ENCODE measurements around the gene FBXW12. TPM values are rescaled to one million over a fixed set of nuclear protein-coding genes. Genes with fewer than 3 reads are reported as not detected.

The FBXW12 gene
- total and polyA plus RNA-seq, 2 of the 8 experiments (the other 6 are each of a cell fraction or from before 2014, with no cell fraction given), result 0.35 to 0.85 TPM

DNA sequence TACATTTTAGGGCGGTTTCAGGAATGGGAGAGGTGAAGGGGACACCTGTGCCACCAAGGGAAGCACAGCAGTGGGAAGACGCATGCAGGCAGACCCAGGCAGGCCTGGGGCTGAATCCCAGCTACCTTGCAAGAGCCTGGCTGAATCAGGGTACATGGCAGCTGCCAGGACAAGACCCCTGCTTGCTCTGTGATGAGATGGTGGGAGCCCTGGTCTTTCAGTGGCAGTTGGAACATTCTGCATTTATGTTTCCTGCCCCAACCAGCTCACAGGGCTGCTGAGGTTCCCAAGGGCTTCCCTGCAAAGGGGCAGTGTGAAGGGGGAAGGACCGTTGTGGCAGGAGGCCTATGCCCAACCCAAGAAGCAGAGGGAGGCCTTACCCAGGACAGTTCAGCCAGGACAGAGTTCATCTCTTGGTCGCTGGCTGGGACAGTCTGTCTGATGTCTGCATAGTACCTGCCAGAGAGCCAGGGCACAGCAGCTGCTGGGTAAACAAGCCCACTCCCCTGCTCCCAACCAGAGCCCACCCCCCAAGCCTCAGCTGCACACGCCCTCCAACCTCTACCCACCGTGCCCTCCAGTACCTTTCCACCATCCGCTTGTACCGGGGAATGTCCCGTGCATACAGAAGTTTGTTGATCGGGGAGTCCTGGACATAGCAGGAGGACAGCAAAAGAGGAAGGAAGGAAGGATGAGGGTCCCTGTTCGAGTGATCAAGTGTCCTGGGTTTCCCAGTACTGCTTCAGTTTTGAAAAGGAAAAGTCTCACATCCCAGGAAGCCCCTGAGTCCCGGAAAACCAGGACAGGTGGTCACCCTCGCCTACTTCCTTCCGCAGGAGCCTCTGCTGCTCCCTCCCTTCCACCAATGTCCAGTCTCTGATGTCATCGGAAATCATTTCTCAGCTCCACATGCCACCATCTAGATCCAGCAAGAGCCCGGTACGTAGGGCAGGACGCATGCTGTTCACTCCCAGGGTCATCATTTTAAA lies 34.7 kb downstream of the FBXW12 start:
- H4K5ac ChIP-seq (ENCODE audit: insufficient read length, low read depth, low read length), result no peak overlapping the region
- no peak overlapping the region for H3K14ac ChIP-seq (ENCODE audit: insufficient read length)
- no peak overlapping the region for H4K91ac ChIP-seq (replicated peaks; ENCODE audit: insufficient read length, low read length)
- H2BK12ac ChIP-seq (ENCODE audit: low read depth, low read length), result no peak overlapping the region
- WGBS, 2 experiments (ENCODE audit: extremely low coverage in 1 of 2, insufficient coverage in 1 of 2, insufficient read length in 1 of 2, insufficient replicate concordance in 2 of 2, low coverage in 1 of 2, low lambda C conversion rate in 2 of 2, missing lambda C conversion rate in 1 of 2), result 94% methylated on average over 17 of the region's 18 CpGs; no CpG with 5 or more reads in 1 of the 2 experiments
- no peaks in the 10 kb centered on the region for H3K79me1 ChIP-seq (ENCODE audit: low read depth, low read length)
- ChIA-PET CTCF (ENCODE audit: partially characterized antibody) (interaction anchor here (1.0 to 9.2 kb wide), 11 partner anchors 9 to 212 kb away, joined by 4 to 130 read pairs (median 10); no protein-coding TSS in a partner anchor), POLR2A (ENCODE audit: partially characterized antibody) (interaction anchor here (1.3 to 31.5 kb wide), 5 partner anchors 1 to 203 kb away, joined by 3 to 650 read pairs (median 6); partner anchors contain the start of genes PLXNB1 and UQCRC1)
- H3K56ac ChIP-seq (replicated peaks; ENCODE audit: insufficient read length, low read depth, low read length), result no peak overlapping the region
- H3K9ac ChIP-seq (replicated peaks in 1 of 4; ENCODE audit: extremely low read depth in 1 of 4, low read depth in 3 of 4, low read length in 3 of 4), result no peak overlapping the region
- H2AK5ac ChIP-seq (ENCODE audit: low read depth, low read length), result no peak overlapping the region
- H2BK5ac ChIP-seq (ENCODE audit: low read depth, low read length), result no peak overlapping the region
- H2BK20ac ChIP-seq (ENCODE audit: low read length), result no peak overlapping the region
- H3K27me3 ChIP-seq (replicated peaks in 1 of 4; ENCODE audit: control insufficient read depth in 3 of 4, extremely low read depth in 1 of 4, insufficient read depth in 3 of 4, low read length in 3 of 4), result no peaks in the 10 kb centered on the region
- H2BK15ac ChIP-seq (ENCODE audit: low read length), result no peak overlapping the region
- no peaks in the 10 kb centered on the region for H3K23me2 ChIP-seq (ENCODE audit: low read depth, low read length)
- no peak overlapping the region for H3K18ac ChIP-seq (ENCODE audit: extremely low read depth, low read length)
- H4K20me1 ChIP-seq (replicated peaks in 1 of 2; ENCODE audit: control insufficient read depth in 1 of 2, insufficient read depth in 2 of 2, low read length in 2 of 2), result peaks cover 3 to 26% of the 10 kb centered on the region in 2 experiments
- no peaks in the 10 kb centered on the region for H3K4me1 ChIP-seq (replicated peaks in 1 of 4; ENCODE audit: control insufficient read depth in 3 of 4, insufficient read depth in 4 of 4, low read length in 3 of 4)
- H2BK120ac ChIP-seq (replicated peaks; ENCODE audit: low read depth, low read length), result no peak overlapping the region
- peaks cover 51 to 80% (median 74%) of the 10 kb centered on the region in 4 experiments for H3K36me3 ChIP-seq (ENCODE audit: control insufficient read depth in 2 of 4, insufficient read depth in 4 of 4, low read length in 3 of 4)
- no peaks in the 10 kb centered on the region for H3K9me3 ChIP-seq (ENCODE audit: insufficient read depth in 2 of 2, low read depth in 1 of 2, low read length in 1 of 2)
- H3K79me2 ChIP-seq (ENCODE audit: control insufficient read depth in 1 of 2, insufficient read depth in 2 of 2, low read length in 2 of 2), result no peaks in the 10 kb centered on the region
- DNase-seq (ENCODE audit: low read depth in 1 of 2, low spot score in 2 of 2), result no peak
- H2AFZ ChIP-seq (ENCODE audit: low read length), result no peak overlapping the region
- no peak overlapping the region for H3K23ac ChIP-seq (ENCODE audit: insufficient read length)
- no peak overlapping the region; the same call in 1 of the 2 replicates for H3K27ac ChIP-seq (ENCODE audit: low read depth, low read length)
- H3K4me2 ChIP-seq (ENCODE audit: insufficient read depth in 1 of 2, low read depth in 2 of 2, low read length in 2 of 2), result no peak overlapping the region
- H3K4me3 ChIP-seq (ENCODE audit: extremely low read depth in 1 of 4, insufficient read depth in 2 of 4, low read depth in 3 of 4, low read length in 4 of 4), result no peak overlapping the region
- no peak overlapping the region for H3K4ac ChIP-seq (replicated peaks; ENCODE audit: insufficient read length, low read depth, low read length)
- no peak for FAIRE-seq
- no peak overlapping the region for H4K8ac ChIP-seq (ENCODE audit: extremely low read depth, insufficient read depth, low read length)
- TF ChIP-seq CREB1 (IDR thresholded peaks at IDR 0.05) (no peak), NRF1 (IDR thresholded peaks at IDR 0.05; ENCODE audit: low read depth, low read length) (no peak), JUND (IDR thresholded peaks at IDR 0.05; ENCODE audit: low read length) (no peak)

Measured in H1 (cell line).